ENCODE measurements around the gene ZP3. TPM values are rescaled to one million over a fixed set of nuclear protein-coding genes. Genes with fewer than 3 reads are reported as not detected.
"Not testable (repeated sequence)": the region's sequence is repeated elsewhere in the genome, so short reads cannot be mapped to it uniquely, and the experiment has no call there.

ZP3 gene
- polyA plus RNA-seq, 3 donors: 1.0 to 2.5 (median 2.2) TPM

DNA sequence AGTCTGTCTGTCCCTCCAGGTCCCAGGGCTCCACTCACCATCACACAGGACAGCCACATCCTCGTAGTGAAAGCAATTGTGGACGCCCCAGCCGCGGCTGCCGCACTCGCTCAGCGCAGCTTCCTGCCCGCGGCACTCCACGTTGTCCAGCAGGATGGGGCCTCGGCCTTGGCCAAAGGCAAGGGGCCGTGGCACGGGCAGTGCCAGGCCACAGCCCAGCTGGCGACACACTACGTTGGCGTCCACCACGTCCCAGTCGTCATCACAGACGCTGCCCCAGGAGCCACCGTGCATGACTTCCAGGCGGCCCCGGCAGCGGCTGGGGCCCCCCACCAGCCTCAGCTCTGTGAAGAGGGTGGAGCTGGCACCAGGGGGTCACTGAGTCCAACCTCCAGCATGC lies 24.5 kb upstream of the ZP3 start:
- WGBS, 3 donors: 90 to 95% (median 94%) methylated on average over 23 of the region's 23 CpGs
- no peak overlapping the region for H3K27ac ChIP-seq (ENCODE audit: low read depth, low read length)

GRCh38 chr7:76403097-76403496 lies 21.7 kb upstream of the ZP3 start:
- 69 to 88% (median 74%) methylated on average over 8 of the region's 8 CpGs for WGBS, 3 donors
- not testable (repeated sequence) for H3K27ac ChIP-seq (ENCODE audit: low read depth, low read length)

DNA sequence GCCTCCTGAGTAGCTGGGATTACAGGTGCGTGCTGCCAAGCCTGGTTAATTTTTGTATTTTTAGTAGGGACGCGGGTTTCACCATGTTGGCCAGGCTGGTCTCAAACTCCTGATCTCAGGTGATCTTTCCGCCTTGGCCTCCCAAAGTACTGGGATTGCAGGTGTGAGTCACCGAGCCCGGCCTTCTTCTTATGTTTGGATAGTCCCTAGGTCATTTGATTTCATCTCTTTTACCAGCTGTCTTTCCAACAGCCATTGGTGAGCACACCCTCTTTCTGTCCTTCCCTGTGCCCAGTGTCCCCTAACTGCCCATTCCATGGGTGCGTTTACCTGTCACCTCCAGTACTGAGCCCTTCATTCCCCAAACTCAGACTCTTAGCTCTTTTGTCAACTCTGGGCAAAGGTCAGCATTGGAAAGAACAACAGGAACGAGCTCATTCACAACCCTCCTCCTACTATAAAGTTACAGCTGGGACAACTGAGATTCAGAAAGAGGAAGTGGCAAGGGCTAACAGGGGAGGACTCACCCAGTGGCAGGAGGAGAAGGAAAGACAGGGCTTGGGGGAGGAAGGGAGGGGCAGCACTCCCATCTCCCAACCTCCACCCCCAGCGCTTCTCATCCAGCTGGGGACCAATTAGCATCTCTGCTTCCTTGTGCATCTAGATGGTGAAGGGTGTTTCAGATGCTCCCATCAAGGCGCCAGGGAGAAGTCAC lies 20.8 kb upstream of the ZP3 start:
- 84 to 88% (median 85%) methylated on average over 10 of the region's 10 CpGs for WGBS, 3 donors
- H3K27ac ChIP-seq (ENCODE audit: low read depth, low read length): no peak overlapping the region

DNA sequence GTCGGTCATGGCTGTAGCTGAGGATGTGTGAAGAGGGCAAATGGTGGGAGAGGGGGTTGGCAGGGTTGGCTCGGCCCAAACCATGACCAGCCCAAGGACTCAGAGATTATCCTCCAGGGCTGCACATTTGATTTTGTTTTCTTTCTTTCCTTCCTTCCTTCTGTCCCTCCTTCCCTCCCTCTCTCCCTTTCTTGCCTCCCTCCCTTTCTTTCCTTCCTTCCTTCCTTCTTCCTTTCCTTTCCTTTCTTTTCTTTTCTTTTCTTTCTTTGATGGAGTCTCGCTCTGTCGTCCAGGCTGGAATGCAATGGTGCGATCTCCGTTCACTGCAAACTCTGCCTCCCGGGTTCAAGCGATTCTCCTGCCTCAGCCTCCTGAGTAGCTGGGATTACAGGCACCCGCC lies 19.0 kb upstream of the ZP3 start:
- H3K27ac ChIP-seq (ENCODE audit: low read depth, low read length): no peak overlapping the region
- WGBS, 3 donors: 88 to 94% (median 88%) methylated on average over 9 of the region's 9 CpGs

DNA sequence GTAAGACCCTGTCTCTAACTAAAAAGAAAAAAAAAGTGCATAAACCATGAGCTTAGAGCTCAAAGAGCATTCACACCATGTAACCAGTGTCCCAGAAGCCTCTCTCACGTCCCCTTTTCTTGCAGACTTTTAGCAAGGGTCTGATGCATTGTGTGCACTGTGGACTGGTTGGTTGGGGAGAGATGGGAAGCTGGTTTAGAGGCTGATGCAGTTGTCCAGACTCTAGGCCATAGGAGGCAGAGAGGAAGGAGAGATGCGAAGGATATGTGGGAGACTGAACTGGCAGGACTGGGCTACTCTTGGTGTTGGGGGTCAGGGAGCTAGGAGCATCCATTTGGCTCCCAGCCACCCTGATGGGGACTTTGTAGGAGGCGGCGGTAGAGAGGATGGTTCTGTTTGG lies 17.0 kb upstream of the ZP3 start:
- H3K27ac ChIP-seq (ENCODE audit: low read depth, low read length): no peak overlapping the region
- WGBS, 3 donors: 73 to 94% (median 92%) methylated on average over 4 of the region's 4 CpGs

- H3K27ac ChIP-seq (ENCODE audit: low read depth, low read length): no peak overlapping the region
Measured at GRCh38 chr7:76408121-76408560, 16.6 kb upstream of the ZP3 start.

DNA sequence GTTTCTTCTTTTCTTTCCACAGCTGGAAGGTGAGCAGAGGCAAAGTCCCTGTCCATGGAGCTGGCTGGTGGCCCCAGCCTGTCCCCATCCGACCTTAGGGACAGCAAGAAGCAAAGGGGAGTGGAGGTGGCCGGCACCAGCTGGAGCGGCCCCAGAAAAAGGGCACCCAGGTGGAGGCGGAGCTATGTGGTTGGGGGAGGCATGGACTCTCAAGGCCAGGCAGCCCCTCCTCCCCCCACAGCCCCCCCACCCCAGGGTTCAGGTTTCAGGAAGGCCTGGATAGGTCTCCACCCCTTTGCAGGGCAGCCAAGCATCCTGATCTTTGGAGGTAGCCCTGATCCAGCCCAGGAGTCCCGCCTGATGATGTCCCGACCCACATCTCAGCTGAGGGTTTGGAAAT lies 15.2 kb upstream of the ZP3 start, which contains the start of gene SSC4D:
SSC4D (minus strand) TSS at position 161 of the 400 bp plus-strand sequence. CDS start 5,258 bp downstream, outside the sequence.
- WGBS, 3 donors: 51 to 88% (median 73%) methylated on average over 6 of the region's 6 CpGs
- H3K27ac ChIP-seq (ENCODE audit: low read depth, low read length): no peak within 1 kb of the TSS

DNA sequence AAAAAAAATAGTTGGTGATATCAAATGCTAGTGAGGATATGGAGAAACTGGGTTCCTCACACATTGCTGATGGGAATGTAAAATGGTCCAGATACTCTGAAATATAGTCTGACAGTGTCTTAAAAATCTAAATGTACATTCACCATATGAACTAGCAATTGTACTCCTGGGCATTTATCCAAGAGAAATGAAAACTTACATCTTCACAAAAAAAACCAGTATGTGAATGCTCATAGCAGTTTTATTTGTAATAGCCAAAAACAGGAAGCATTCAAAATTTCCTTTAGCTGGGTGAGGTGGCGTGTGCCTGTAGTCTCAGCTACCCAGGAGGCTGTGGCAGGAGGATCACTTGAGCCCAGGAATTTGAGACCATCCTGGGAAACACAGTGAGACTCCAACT lies 13.1 kb upstream of the ZP3 start:
- no peak overlapping the region for H3K27ac ChIP-seq (ENCODE audit: low read depth, low read length)
- 44 to 96% (median 48%) methylated on average over 1 of the region's 1 CpG for WGBS, 3 donors

DNA sequence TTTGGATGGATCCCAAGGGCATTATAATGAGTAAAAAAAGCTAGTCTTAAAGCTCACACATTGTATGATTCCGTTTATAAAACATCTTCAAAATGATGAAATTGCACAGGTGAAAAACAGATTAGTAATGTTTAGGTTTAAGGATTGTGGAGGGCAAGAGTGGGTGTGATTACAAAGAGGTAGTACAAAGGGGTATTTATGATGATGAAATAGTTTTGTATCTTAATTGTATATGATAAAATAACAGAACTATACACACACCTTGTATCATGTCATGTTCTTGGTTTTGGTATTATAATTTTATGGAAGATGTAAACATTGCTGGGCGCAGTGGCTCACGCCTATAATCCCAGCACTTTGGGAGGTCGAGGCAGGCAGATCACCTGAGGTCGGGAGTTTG lies 12.5 kb upstream of the ZP3 start:
- H3K27ac ChIP-seq (ENCODE audit: low read depth, low read length): no peak overlapping the region
- WGBS, 3 donors: 78 to 92% (median 89%) methylated on average over 5 of the region's 5 CpGs

DNA sequence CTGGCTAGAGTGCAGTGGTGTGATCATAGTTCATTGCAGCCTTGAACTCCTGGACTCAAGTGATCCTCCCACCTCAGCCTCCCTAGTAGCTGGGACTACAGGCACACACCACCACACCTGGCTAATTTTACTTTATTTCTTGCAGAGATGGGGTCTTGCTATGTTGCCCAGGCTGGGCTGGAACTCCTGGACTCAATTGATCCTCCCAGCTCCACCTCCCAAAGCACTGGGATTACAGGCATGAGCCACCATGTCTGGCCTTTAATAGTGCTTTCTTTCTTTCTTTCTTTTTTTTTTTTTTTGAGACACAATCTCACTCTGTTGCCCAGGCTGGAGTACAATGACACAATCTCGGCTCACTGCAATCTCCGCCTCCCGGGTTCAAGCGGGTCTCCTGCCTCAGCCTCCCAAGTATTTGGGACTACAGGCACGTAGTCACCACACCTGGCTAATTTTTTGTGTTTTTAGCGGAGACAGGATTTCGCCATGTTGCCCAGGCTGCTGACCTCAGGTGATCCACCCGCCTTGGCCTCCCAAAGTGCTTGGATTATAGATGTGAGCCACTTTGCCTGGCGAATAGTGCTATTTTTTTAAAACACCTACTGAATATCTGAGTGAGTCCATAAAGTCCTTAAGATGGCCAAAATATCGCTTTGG lies 7.0 kb upstream of the ZP3 start:
- WGBS, 3 donors: 95 to 97% (median 96%) methylated on average over 10 of the region's 10 CpGs
- not testable (repeated sequence) for H3K27ac ChIP-seq (ENCODE audit: low read depth, low read length)

GRCh38 chr7:76421097-76421496 lies 3.7 kb upstream of the ZP3 start:
- 86 to 96% (median 90%) methylated on average over 6 of the region's 6 CpGs for WGBS, 3 donors
- H3K27ac ChIP-seq (ENCODE audit: low read depth, low read length): not testable (repeated sequence)

DNA sequence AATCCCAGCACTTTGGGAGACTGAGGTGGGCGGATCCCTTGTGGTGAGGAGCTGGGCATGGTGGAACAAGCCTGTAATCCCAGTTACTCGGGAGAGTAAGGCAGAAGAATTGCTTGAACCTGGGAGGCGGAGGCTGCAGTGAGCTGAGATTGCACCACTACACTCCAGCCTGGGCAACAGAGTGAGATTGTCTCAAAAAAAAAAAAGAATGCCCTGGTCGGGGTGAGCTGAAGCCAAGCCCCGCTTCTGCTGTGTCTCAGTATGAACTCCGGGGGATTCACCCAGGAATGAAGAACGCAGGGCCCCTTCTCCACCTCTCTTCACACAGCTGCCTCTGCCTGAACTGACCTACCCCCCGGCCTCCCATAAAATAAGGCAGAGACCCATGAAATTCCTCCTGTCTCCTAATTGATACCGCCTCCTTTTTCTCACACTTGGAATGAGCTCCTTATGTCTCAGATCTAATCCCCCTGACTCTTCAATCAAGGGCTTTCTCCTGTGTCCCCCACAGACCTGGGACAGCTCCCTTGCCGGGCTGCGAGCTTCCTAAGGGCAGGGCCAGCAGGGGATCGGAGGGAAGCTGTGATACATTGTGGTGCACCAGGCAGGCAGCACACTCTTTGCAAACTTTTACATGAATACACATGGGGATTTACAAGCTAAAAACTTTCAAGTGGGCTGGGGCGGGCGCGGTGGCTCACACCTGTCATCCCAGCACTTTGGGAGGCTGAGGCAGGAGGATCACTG lies 911 bp upstream of the ZP3 start:
- no peak overlapping the region for H3K27ac ChIP-seq (ENCODE audit: low read depth, low read length)
- 64 to 72% (median 71%) methylated on average over 15 of the region's 15 CpGs for WGBS, 3 donors

DNA sequence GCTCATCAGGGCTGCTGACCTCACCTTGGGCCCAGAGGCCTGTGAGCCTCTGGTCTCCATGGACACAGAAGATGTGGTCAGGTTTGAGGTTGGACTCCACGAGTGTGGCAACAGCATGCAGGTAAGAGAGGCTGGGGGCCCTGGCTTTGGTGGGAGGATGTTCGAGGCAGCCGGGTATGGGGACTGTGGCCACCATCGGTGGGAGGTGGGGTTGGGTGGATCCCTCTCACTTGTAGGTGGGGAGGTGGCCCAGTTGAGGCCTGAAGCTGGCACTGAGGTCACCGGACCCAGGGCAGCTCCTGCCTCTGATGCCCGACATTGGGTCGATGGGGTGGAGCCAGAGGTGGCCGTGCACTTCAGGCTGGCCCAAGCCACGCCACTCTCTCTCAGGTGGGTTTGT lies 406 bp downstream of the ZP3 start:
- H3K27ac ChIP-seq (ENCODE audit: low read depth, low read length): no peak overlapping the region
- WGBS, 3 donors: 93 to 95% (median 95%) methylated on average over 9 of the region's 9 CpGs

- 88 to 94% (median 90%) methylated on average over 4 of the region's 4 CpGs for WGBS, 3 donors
Measured at GRCh38 chr7:76425558-76425957, 808 bp downstream of the ZP3 start.

DNA sequence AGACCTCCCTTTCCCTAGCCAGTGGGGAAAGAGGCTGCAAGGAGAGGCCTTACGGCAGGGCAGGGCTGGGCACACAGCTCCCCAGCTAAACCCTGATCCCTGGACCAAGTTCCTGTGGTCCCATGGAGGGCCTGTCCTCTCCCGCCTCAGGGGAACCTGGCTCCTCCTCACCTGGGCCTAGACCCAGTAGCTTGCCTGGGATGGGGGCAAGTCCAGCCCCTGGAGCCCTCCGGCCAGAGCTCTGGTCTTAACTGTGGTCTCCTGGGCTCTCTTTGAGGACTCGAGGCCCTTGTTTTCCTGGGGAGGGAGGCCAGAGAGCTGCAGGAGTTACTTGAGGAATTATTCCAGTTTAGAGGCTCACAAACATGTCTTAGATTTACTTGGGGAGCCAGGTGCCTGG lies 1.5 kb downstream of the ZP3 start:
- WGBS, 3 donors: 89 to 96% (median 93%) methylated on average over 4 of the region's 4 CpGs
- no peak overlapping the region for H3K27ac ChIP-seq (ENCODE audit: low read depth, low read length)

More at GRCh38 chr7:76425558-76425957, 808 bp downstream of the ZP3 start:
- H3K27ac ChIP-seq (ENCODE audit: low read depth, low read length): not testable (repeated sequence)

- H3K27ac ChIP-seq (ENCODE audit: low read depth, low read length): no peak overlapping the region
- WGBS, 3 donors: 89 to 91% (median 90%) methylated on average over 5 of the region's 5 CpGs
Measured at GRCh38 chr7:76427635-76428034, 2.9 kb downstream of the ZP3 start.

- WGBS, 3 donors: 89 to 90% (median 89%) methylated on average over 13 of the region's 13 CpGs
- H3K27ac ChIP-seq (ENCODE audit: low read depth, low read length): no peak overlapping the region
Measured at GRCh38 chr7:76428149-76428823, 3.5 kb downstream of the ZP3 start.

GRCh38 chr7:76428868-76429805 lies 4.4 kb downstream of the ZP3 start:
- H3K27ac ChIP-seq (ENCODE audit: low read depth, low read length): no peak overlapping the region
- 81 to 88% (median 83%) methylated on average over 18 of the region's 18 CpGs for WGBS, 3 donors
